ENCODE results near the gene GPR22. TPM values are rescaled to one million over a fixed set of nuclear protein-coding genes. Genes with fewer than 3 reads are reported as not detected.

The GPR22 gene
- total RNA-seq, result not detected
- long read RNA-seq, result 0 reads

GRCh38 chr7:107469929-107470328, at the start of gene GPR22:
GPR22 (plus strand) TSS chr7:107470057; CDS start chr7:107474061, 4,004 bp downstream.
- intact Hi-C loops (cut with DNase I, micrococcal nuclease), result no loop called here
- DNase-seq (no peak), ATAC-seq (no peak)

- intact Hi-C loops (cut with DNase I, micrococcal nuclease), result no loop called here
- no peak for DNase-seq
- no peak for ATAC-seq
These were observed 42.4 kb upstream of the GPR22 start for GRCh38 chr7:107427462-107427861.

- DNase-seq (no peak), ATAC-seq (no peak)
- intact Hi-C loops (cut with DNase I, micrococcal nuclease), result no loop called here
These were observed 41.2 kb upstream of the GPR22 start for GRCh38 chr7:107428642-107429041.

DNA sequence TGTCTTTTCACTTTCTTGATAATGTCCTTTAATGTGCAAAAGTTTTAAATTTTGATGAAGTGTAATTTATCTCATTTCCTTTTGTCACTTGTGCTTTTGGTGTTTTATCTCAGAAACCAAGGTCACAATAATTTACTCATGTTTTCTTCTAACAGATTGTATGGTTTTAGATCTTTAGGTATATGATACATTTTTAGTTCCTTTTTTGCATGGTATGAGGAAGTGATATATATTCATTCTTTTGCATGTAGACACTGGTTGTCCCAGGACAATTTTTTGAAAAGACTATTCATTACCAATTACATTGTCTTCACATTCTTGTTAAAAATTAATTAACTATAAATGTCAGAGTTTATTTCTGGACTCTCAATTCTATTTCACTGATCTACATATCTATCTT, 39.8 kb upstream of the GPR22 start:
- no peak for ATAC-seq
- intact Hi-C loops (cut with DNase I, micrococcal nuclease), result no loop called here
- DNase-seq, result no peak

GRCh38 chr7:107432261-107432660, 37.6 kb upstream of the GPR22 start:
- no peak for DNase-seq
- ATAC-seq, result no peak
- intact Hi-C loops (cut with DNase I, micrococcal nuclease), result no loop called here

- intact Hi-C loops (cut with DNase I, micrococcal nuclease), result no loop called here
- no peak for DNase-seq
- no peak for ATAC-seq
These were observed 34.1 kb upstream of the GPR22 start for GRCh38 chr7:107435749-107436148.

- intact Hi-C loops (cut with DNase I, micrococcal nuclease), result no loop called here
- ATAC-seq (no peak), DNase-seq (no peak)
These were observed 30.8 kb upstream of the GPR22 start for GRCh38 chr7:107439025-107439424.

GRCh38 chr7:107441581-107442422, 28.1 kb upstream of the GPR22 start:
- ATAC-seq, result no peak
- intact Hi-C loops (cut with DNase I, micrococcal nuclease), result no loop called here

DNA sequence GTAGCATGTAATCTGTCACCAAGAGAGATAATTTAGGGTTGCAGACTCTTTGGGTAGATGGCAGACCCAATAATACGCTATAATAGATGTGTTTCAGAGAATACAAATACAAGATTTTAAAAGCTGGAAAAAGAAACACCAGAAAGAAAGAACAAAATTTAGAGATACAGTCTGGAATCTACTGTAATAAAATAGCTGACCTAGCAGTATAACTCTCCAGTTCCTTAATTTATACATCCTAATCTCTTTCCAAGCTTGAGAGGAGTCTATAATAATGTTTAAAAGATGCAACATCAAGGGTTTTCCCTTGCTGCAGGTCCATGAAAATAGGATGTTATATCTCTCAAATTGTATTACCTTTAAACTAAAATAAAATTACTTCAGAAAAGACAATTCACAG, 27.2 kb upstream of the GPR22 start:
- intact Hi-C loops (cut with DNase I, micrococcal nuclease), result no loop called here
- DNase-seq (no peak), ATAC-seq (no peak)

More at GRCh38 chr7:107441581-107442422, 28.1 kb upstream of the GPR22 start:
- no peak for DNase-seq

DNA sequence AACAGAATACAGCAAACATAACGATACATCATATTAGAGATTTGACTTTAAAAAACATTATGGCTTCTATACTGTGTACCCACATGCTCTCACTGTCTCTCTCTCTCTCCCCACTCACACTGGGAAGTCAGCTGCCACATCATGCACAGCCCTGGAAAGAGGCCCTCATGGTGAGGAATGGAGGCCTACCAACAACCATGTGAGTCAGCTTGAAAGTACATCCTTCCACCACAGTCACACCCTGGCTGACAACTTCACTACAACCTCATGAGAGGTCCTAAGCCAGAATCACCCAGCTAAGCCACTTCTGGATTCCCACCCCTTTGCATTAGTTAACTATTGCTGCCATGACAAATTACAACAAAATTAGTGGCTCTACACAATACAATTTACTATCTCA, 23.3 kb upstream of the GPR22 start:
- ATAC-seq (no peak), DNase-seq (no peak)
- intact Hi-C loops (cut with DNase I, micrococcal nuclease), result no loop called here

- intact Hi-C loops (cut with DNase I, micrococcal nuclease), result no loop called here
- ATAC-seq (no peak), DNase-seq (no peak)
These were observed 22.9 kb upstream of the GPR22 start for GRCh38 chr7:107446988-107447387.

GRCh38 chr7:107450970-107451369, 18.9 kb upstream of the GPR22 start:
- DNase-seq, result no peak
- intact Hi-C loops (cut with DNase I, micrococcal nuclease), result no loop called here
- no peak for ATAC-seq

- intact Hi-C loops (cut with DNase I, micrococcal nuclease), result no loop called here
- no peak for DNase-seq
- no peak for ATAC-seq
These were observed 16.5 kb upstream of the GPR22 start for GRCh38 chr7:107453388-107453787.

GRCh38 chr7:107461938-107462533, 7.8 kb upstream of the GPR22 start:
- intact Hi-C loops (cut with DNase I, micrococcal nuclease), result loop anchor here in 1 of 2 donors (5.0 kb wide), 1 partner anchor 265 kb away; no protein-coding TSS in a partner anchor
- ATAC-seq (no peak), DNase-seq (no peak)

GRCh38 chr7:107463139-107464078, 6.4 kb upstream of the GPR22 start:
- DNase-seq, result peak; percentile 34 to 59
- peak; percentile 95 for ATAC-seq
- intact Hi-C loops (cut with DNase I, micrococcal nuclease), result loop anchor here in 1 of 2 donors (5.0 kb wide), 1 partner anchor 264 kb away; no protein-coding TSS in a partner anchor

DNA sequence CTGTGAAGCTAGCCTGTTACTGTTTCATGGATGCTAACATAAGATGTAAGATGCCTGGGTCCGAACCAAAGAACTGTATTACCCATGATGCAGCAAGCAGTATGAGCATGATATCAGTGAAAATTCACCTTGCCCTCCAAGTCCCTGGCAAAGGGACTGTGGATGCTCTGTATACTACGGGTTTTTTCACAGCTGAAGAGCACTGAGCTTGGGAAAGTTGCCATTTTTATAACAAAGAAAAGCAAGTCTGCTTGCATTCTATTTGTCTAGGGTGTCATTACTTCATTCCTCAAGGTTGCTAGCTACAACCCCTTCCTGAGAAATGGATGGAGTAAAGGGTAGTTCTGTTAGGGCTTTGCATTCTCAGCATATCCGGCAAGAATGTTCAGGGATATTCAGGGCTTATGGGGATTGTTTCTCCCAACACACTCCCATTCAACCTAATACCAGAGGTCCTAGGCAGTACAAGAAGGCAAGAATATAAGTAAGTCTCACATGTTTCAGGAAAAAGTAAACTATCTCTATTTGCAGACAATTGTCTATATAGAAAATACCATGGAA, 5.1 kb upstream of the GPR22 start:
- intact Hi-C loops (cut with DNase I, micrococcal nuclease), result loop anchor here in 1 of 2 donors (5.0 kb wide), 1 partner anchor 263 kb away; no protein-coding TSS in a partner anchor
- ATAC-seq (no peak), DNase-seq (no peak)

DNA sequence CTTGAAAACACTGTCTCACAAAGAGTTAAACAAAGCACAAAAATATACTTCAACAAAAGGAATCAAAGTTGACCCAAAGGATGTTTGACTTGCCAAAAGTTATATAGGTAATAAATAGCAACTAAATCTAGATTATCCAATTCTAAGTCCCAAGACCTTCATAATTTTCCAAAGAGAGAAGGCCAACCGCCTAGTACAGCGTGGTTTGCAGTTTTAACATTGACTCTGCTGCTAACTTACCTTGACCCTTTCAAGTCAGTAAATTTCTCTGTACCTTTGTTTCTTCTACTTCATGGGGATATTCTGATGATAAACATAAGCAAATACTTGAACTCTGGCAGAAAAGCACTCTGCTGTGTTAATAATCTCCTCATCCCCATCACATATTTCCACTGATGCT, 1.9 kb upstream of the GPR22 start:
- ATAC-seq (no peak), DNase-seq (no peak)
- intact Hi-C loops (cut with DNase I, micrococcal nuclease), result no loop called here

- DNase-seq (no peak), ATAC-seq (no peak)
- intact Hi-C loops (cut with DNase I, micrococcal nuclease), result no loop called here
These were observed 1.0 kb upstream of the GPR22 start for GRCh38 chr7:107468824-107469223.
